WI38 (cell line): ENCODE results near the gene MUC4.
"Not testable (repeated sequence)": the region's sequence is repeated elsewhere in the genome, so short reads cannot be mapped to it uniquely, and the experiment has no call there.

Experiments
- H3K4me3 ChIP-seq: 2 replicates; pipeline ENCODE4 v1.5.1; 2011; ENCODE audit warnings: low read depth, mild to moderate bottlenecking, control low read depth, low read length
- TF ChIP-seq, protein P1 (sequence below): IDR thresholded peaks from 2 replicates; pipeline ENCODE4 v1.5.1; 2012; ENCODE audit warnings: low read depth, mild to moderate bottlenecking, control low read depth, low read length

Gene MUC4

DNA sequence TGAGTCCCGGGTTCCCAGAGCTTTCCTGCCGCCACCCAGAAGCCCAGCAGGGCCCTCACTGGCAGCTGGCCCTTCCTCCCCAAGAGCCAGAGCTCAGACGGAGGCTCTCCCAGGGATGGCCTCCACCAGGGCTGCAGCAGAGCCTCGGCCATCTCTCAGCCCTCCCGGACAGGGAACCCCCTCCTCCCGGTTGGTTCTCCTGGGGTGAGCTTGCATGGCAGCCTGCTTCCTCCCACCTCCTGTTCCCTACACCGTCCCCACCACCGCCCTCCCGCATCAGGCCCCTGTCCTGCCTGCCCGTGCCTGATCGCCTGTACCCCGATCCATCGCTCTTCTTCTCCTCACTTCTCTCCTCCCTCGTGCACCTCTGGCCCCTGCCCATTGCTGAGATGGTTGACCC, 24.1 kb upstream of the MUC4 start:
- H3K4me3 ChIP-seq = no peak overlapping the region
- TF ChIP-seq, protein P1, sequence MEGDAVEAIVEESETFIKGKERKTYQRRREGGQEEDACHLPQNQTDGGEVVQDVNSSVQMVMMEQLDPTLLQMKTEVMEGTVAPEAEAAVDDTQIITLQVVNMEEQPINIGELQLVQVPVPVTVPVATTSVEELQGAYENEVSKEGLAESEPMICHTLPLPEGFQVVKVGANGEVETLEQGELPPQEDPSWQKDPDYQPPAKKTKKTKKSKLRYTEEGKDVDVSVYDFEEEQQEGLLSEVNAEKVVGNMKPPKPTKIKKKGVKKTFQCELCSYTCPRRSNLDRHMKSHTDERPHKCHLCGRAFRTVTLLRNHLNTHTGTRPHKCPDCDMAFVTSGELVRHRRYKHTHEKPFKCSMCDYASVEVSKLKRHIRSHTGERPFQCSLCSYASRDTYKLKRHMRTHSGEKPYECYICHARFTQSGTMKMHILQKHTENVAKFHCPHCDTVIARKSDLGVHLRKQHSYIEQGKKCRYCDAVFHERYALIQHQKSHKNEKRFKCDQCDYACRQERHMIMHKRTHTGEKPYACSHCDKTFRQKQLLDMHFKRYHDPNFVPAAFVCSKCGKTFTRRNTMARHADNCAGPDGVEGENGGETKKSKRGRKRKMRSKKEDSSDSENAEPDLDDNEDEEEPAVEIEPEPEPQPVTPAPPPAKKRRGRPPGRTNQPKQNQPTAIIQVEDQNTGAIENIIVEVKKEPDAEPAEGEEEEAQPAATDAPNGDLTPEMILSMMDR = no peak

DNA sequence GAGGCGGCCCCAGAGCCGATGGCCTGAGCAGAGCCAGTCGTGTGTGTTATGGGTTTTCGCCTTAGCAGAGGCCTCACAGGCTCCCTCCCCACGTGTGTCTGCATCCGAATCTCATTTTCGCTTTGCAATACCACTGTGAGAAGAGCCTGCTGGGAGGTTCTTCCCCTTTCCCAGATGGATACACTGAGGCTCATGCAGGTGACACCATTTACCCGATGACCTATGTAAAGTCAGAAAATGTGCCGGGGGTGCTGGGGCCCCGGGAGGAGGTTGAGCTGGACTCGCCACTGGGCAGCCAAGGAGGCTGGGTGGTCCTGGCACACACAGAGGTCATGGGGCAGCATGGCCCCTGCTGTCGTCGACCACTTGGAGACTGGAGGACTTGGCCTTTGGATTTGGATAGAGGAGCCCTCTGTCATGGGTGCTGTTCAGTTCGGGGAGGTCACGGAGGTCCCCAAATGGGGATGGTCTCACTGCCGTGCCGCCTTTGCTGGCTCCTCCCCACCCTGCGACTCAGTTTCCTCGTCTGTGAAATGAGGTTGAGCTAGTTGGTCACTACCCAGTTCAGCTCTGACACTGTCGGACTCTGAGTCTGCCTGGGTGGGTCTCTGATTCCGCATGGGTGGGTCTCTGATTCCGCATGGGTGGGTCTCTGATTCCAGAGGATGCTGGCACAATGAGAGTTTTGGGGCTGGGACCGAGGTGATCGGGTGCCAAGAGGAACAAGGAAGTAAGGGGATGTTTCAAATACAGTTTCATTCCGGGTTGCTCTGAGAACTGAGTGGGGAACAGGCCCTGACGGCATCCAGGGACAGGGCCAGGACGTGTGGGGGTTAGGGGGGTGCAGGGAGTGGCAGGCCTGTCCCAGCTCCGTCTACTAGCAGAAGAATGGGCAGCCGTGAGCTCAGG, 23.2 kb upstream of the MUC4 start:
- no peak overlapping the region for H3K4me3 ChIP-seq
- TF ChIP-seq, protein P1 = no peak

DNA sequence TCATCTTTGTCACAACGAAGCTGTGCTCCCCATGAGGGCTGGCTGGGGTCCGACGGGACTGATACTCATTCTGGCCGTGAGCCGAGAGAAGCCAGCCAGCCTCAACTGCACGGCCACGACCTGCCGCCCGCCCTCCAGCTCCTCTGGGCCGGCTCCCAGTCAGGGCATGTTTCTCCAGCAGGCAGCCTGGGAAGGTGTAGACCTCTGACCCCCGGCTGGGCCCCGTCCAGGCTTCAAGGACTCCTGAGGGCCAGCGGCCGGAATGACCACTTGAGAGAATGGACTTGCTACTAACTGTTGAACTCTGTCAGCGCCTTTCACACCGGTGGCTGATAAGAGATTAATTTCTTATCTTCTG, 18.1 kb upstream of the MUC4 start:
- H3K4me3 ChIP-seq = no peak overlapping the region
- TF ChIP-seq, protein P1 = no peak

DNA sequence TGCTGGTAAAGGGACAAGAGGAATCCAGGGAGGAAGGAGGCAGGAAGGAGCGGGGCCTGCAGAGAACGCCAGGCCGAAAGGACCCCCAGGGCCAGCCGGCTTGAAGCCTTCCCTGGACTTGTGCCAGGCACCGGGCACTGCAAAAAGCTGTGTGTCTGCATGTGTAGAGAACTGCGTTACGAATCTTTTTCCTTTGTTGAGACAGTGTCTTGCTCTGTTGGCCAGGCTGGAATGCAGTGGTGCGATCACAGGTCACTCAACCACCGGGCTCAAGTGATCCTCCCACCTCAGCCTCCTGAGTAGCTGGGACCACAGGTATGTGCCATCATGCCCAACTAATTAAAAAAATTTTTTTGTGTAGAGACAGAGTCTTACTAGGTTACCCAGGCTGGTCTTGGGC, 17.0 kb upstream of the MUC4 start:
- no peak overlapping the region for H3K4me3 ChIP-seq
- TF ChIP-seq, protein P1 = no peak

DNA sequence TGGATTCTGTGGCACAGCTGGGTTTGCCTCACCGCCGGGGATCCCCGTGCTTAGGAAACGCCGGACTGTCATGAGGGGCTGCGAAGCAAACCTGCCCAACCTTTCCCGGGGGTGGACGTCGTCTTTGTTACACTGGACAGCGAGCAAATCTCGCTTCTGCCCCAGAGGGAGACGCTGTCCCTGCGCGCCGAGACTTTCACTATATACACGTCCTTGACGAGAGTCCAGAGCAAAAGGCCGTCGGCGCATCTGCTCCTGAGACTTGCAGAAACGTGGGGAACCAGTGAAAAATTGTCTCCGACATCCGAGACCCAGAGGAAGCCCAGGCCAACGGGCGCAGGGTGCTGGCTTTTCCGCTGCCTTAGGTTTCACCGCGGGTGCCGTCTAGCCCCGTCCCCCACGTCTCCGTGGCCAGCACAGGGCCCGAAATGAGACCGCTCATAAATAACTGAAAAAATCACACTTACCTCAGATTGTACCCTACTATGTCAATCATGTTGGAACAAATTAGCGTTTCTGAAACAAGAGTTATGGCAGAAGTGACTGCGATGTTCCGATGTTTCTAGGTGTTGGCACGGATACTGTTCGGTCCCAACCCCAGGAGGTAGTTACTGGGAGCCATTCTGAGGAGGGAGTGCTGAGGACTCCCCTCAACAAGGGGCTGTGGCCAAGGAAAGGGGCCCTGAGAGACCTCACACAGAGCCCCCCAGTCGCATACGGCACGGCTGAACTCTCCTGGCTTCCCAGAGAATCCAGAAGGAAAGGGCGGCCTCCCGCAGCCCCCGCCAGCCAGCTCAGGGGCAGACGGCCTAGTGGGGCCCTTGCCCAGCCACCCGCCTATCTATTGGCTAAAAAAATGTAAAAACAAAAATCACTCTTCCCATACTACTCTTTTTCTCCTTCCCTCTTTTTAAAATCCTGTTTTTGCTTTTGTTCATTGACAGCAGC, 14.4 kb upstream of the MUC4 start:
- TF ChIP-seq, protein P1 = no peak
- H3K4me3 ChIP-seq = no peak overlapping the region

DNA sequence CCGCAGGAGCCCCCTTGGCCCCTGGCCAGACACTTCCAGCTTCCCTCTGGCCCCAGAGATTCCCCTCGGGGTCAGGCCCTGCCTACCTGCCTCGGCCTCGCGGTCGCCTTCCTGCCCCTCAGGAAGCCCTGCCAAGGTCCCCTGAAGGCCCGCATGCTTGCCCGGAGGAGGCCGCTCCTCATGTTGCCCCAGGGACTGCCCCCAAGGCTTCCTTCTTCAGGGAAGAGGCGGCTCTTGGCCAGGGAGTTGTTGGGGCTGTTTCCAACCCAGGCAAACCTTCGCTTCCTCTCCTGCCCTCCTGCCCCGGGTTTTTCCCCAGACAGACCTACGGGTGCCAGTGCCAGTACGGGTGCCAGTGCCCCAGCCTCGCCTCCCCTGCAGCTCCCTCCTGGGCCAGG, 13.5 kb upstream of the MUC4 start:
- TF ChIP-seq, protein P1 = no peak
- H3K4me3 ChIP-seq = no peak overlapping the region

DNA sequence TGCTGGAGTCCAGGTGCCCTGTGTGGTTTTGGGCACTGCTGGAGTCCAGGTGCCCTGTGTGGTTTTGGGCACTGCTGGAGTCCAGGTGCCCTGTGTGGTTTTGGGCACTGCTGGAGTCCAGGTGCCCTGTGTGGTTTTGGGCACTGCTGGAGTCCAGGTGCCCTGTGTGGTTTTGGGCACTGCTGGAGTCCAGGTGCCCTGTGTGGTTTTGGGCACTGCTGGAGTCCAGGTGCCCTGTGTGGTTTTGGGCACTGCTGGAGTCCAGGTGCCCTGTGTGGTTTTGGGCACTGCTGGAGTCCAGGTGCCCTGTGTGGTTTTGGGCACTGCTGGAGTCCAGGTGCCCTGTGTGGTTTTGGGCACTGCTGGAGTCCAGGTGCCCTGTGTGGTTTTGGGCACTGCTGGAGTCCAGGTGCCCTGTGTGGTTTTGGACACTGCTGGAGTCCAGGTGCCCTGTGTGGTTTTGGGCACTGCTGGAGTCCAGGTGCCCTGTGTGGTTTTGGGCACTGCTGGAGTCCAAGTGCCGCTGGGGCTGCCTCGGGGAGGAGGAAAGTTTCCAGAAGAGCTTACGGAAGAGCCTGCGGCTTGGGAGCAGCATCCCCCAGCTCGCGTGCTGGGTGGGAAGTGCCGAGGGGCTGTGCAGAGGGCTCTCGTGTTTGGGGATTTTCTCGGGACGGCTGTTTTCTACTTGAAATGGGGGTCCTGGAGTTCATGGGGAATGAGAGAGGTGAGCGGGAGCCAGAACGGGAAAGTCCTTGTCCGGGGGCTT, 12.9 kb upstream of the MUC4 start:
- H3K4me3 ChIP-seq = not testable (repeated sequence)
